DOHH2 (cell line): Measurements from ENCODE around the gene XRN2.

Experiments used
- H3F3A ChIP-seq: fragments of 200-600 bp; sonication (generic), shearing (Covaris generic); 2 replicates; pipeline ENCODE4 v1.6.0; 2016; ENCODE audit warnings: antibody characterized with exemption, mild to moderate bottlenecking; ENCODE audit not compliant: control insufficient read depth, insufficient read depth
- H3K27ac ChIP-seq: fragments of 200-600 bp; sonication (generic); 2 replicates; pipeline ENCODE4 v1.5.1; 2014; ENCODE audit warnings: low read depth, mild to moderate bottlenecking, low read length, moderate library complexity
- H3K27me3 ChIP-seq: fragments of 200-600 bp; sonication (generic); 2 replicates; pipeline ENCODE4 v1.6.1; 2014; ENCODE audit warnings: mild to moderate bottlenecking, low read length, mixed read lengths; ENCODE audit not compliant: control insufficient read depth
- H3K36me3 ChIP-seq: fragments of 200-600 bp; sonication (generic); 2 replicates; pipeline ENCODE4 v1.6.1; 2014; ENCODE audit warnings: mild to moderate bottlenecking, low read length, moderate library complexity, mixed read lengths; ENCODE audit not compliant: control insufficient read depth
- H3K4me1 ChIP-seq: fragments of 200-600 bp; sonication (generic); 2 replicates; pipeline ENCODE4 v1.6.1; 2014; ENCODE audit warnings: mild to moderate bottlenecking, low read length, mixed read lengths; ENCODE audit not compliant: control insufficient read depth
- H3K4me2 ChIP-seq: fragments of 200-600 bp; sonication (generic); 2 replicates; pipeline ENCODE4 v1.6.0; 2014; ENCODE audit warnings: mild to moderate bottlenecking, low read length, moderate library complexity
- H3K4me3 ChIP-seq: fragments of 200-600 bp; sonication (generic); 2 replicates; pipeline ENCODE4 v1.5.1; 2014; ENCODE audit warnings: mild to moderate bottlenecking, low read length, mixed read lengths
- H3K79me2 ChIP-seq: fragments of 200-600 bp; sonication (generic); 2 replicates; pipeline ENCODE4 v1.6.1; 2014; ENCODE audit warnings: mild to moderate bottlenecking, low read length, mixed read lengths; ENCODE audit not compliant: control insufficient read depth
- H3K9me2 ChIP-seq: fragments of 200-600 bp; sonication (generic); replicated peaks from 2 replicates; pipeline ENCODE4 v1.6.1; 2014; ENCODE audit warnings: mild to moderate bottlenecking, low read length, mixed read lengths; ENCODE audit not compliant: control insufficient read depth
- H3K9me3 ChIP-seq: fragments of 200-600 bp; sonication (generic); 2 replicates; pipeline ENCODE4 v1.6.1; 2014; ENCODE audit warnings: antibody characterized with exemption, low read length, mixed read lengths; ENCODE audit not compliant: control insufficient read depth, insufficient read depth
- H4K20me1 ChIP-seq: fragments of 200-600 bp; sonication (generic); 2 replicates; pipeline ENCODE4 v1.6.0; 2014; ENCODE audit warnings: low read depth, mild to moderate bottlenecking, antibody characterized with exemption, low read length, moderate library complexity; ENCODE audit not compliant: control insufficient read depth, insufficient read depth
- EZH2phosphoT487 ChIP-seq: fragments of 200-600 bp; sonication (generic); IDR thresholded peaks from 2 replicates; pipeline ENCODE4 v1.6.1; 2017; ENCODE audit warnings: borderline replicate concordance, mild to moderate bottlenecking, antibody characterized with exemption, low read length, moderate library complexity, mixed read lengths
- TF ChIP-seq, protein P1 (sequence below): fragments of 200-600 bp; sonication (generic); IDR thresholded peaks from one replicate; pipeline ENCODE4 v1.5.1; 2014; ENCODE audit warnings: antibody characterized with exemption, mild to moderate bottlenecking, low read depth, low read length; ENCODE audit not compliant: poor library complexity, severe bottlenecking

XRN2 gene

DNA sequence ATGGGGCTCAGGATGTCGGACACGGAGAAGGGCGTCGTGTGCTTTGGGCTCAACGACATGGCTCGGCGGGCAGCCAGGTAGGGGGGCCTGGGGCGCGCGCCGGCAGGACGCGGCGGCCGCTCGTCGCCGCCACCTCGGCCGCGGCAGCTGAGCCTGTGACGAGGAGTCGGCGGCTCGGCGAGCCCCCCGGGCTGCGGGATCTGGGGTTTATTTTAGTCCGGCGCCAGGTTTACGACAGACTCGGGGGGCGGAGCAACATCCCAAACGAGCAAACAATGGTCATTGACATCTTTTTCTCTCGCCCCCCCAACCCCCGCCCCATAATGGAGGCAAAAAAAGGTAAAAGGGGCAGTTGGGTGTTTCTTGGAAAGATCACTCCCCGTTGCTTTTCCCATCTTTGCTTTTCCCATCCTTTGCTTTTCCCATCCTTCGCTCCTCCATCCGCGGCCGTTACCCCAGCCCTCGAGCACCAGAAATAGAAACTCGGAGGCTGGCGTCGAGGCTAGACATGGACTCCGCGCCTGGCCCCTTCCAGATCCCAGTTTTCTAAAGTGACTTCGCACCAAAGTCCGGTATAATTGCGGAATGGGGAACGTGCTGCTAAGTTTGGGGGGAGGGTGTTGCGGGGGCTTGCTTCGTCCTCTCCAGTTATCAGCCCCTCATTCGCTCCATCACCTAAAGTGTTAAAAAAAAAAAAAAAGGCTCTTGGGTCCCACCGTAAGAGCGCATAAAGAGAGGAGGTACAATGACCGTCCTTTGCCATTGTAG is 94.4 kb downstream of the XRN2 start, which contains the start of gene NKX2-4:
Gene NKX2-4, minus strand, starts transcription at position 186 of the 768 bp plus-strand sequence. Its CDS starts 127 bp downstream, at position 59.
- Histone ChIP-seq H3K27me3 (peaks cover 35% of the 10 kb centered on the region), H3K4me2 (no peak within 1 kb of the TSS), H3F3A (0 out of 2 replicates have a peak, but pooled peaks cover 6% of the 10 kb centered on the region), H3K9me2 (no peaks in the 10 kb centered on the region), H3K79me2 (no peaks in the 10 kb centered on the region), H4K20me1 (no peaks in the 10 kb centered on the region), H3K9me3 (no peaks in the 10 kb centered on the region), H3K4me1 (no peaks in the 10 kb centered on the region), H3K36me3 (no peaks in the 10 kb centered on the region), H3K27ac (no peak within 1 kb of the TSS), H3K4me3 (no peak within 1 kb of the TSS)
- TF ChIP-seq, protein P1, sequence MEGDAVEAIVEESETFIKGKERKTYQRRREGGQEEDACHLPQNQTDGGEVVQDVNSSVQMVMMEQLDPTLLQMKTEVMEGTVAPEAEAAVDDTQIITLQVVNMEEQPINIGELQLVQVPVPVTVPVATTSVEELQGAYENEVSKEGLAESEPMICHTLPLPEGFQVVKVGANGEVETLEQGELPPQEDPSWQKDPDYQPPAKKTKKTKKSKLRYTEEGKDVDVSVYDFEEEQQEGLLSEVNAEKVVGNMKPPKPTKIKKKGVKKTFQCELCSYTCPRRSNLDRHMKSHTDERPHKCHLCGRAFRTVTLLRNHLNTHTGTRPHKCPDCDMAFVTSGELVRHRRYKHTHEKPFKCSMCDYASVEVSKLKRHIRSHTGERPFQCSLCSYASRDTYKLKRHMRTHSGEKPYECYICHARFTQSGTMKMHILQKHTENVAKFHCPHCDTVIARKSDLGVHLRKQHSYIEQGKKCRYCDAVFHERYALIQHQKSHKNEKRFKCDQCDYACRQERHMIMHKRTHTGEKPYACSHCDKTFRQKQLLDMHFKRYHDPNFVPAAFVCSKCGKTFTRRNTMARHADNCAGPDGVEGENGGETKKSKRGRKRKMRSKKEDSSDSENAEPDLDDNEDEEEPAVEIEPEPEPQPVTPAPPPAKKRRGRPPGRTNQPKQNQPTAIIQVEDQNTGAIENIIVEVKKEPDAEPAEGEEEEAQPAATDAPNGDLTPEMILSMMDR = no peak
- TF ChIP-seq EZH2phosphoT487 = no peak

DNA sequence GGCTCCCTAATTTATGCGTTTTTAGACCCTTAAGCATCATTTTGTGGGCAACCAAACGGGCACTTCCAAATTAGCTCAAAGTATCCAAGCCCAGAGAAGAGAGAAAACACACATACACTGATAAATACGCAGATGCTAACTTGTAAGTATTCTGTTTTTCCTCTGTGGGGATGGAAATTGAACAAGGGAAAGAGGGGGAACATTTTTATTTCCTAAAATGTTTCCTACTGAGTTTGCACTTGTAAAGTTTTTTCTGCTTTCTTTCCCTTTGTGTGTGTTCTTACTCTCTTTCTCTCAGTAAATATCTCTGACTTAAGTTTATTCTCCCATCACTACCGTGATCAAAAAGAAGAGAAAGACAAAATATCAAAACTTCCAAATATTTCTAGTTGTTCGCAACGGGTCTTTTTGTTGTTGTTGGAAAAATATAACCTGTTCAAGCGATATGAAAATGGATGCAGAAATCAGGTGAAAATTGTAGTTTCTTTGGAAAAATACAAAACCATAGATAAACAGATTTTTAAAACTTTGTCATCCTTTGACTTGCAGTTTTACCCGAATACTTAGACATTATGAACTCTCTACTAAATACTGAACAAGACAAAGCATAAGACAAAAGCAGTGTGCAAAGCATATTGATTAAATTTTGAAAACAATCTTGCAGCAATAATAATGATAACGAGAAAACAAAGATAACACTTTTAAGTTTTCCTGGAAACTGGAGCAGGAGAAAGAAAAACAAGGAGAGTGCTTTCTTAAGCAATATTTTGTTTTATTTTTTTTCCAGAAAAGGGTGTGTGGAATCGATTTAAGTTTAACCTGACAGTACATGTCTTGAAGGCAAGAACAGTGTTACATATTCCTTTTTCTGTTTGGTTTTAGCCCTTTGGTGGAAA is 95.2 kb downstream of the XRN2 start:
- Histone ChIP-seq H3K9me2 (no peaks in the 10 kb centered on the region), H4K20me1 (no peaks in the 10 kb centered on the region), H3K36me3 (no peaks in the 10 kb centered on the region), H3K79me2 (no peaks in the 10 kb centered on the region), H3K27me3 (peaks cover 31% of the 10 kb centered on the region), H3K4me3 (no peak overlapping the region), H3K27ac (no peak overlapping the region), H3K4me2 (no peak overlapping the region), H3K9me3 (no peaks in the 10 kb centered on the region), H3K4me1 (no peaks in the 10 kb centered on the region), H3F3A (0 out of 2 replicates have a peak, but pooled peaks cover 6% of the 10 kb centered on the region)
- TF ChIP-seq EZH2phosphoT487 = no peak
- TF ChIP-seq, protein P1 = no peak

DNA sequence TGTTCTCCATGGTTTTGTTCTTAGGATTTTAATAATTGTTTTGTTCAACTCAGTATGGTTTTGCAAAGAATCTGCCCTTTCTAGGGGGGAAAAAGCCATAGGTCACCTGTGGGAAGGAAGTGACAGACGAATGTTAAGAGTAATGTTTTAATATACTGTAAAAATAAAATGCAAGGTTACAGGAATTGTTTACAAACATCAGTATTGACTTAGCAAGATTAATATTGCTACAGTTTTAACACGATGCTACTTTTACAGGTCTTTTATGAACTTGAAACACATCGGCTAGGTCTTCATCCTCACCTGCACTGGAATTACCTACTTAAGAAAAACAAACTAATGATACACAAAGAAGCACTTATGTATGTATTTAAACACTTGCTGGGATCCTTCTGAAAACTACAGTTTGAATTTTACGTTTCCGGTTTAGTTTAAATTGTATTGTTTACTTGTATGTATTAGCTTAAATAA is 95.9 kb downstream of the XRN2 start:
- no peaks in the 10 kb centered on the region for H3K9me2 ChIP-seq
- H3K9me3 ChIP-seq = no peaks in the 10 kb centered on the region
- H3F3A ChIP-seq = 0 out of 2 replicates have a peak, but pooled peaks cover 6% of the 10 kb centered on the region
- H3K4me3 ChIP-seq = no peak overlapping the region
- no peak overlapping the region for H3K27ac ChIP-seq
- H3K4me1 ChIP-seq = no peaks in the 10 kb centered on the region
- H3K36me3 ChIP-seq = no peaks in the 10 kb centered on the region
- no peaks in the 10 kb centered on the region for H3K79me2 ChIP-seq
- TF ChIP-seq, protein P1 = no peak
- H3K27me3 ChIP-seq = peaks cover 31% of the 10 kb centered on the region
- no peak overlapping the region for H3K4me2 ChIP-seq
- H4K20me1 ChIP-seq = no peaks in the 10 kb centered on the region
